Stimulated activated CD8-positive, alpha-beta memory T cell treated with anti-CD3 and anti-CD28 coated beads, Interleukin-15, amount 100 ng/mL, for 48 hours (primary cell): Measurements from ENCODE around the gene SRSF10.
"Not testable (repeated sequence)": the region's sequence is repeated elsewhere in the genome, so short reads cannot be mapped to it uniquely, and the experiment has no call there.

ENCODE experiments used
- DNase-seq, 2 donors: peaks; one replicate each; pipeline ENCODE4 v3.0.0-alpha.2; 2020; ENCODE audit warnings: low read depth in 2 of 2

The SRSF10 gene

DNA sequence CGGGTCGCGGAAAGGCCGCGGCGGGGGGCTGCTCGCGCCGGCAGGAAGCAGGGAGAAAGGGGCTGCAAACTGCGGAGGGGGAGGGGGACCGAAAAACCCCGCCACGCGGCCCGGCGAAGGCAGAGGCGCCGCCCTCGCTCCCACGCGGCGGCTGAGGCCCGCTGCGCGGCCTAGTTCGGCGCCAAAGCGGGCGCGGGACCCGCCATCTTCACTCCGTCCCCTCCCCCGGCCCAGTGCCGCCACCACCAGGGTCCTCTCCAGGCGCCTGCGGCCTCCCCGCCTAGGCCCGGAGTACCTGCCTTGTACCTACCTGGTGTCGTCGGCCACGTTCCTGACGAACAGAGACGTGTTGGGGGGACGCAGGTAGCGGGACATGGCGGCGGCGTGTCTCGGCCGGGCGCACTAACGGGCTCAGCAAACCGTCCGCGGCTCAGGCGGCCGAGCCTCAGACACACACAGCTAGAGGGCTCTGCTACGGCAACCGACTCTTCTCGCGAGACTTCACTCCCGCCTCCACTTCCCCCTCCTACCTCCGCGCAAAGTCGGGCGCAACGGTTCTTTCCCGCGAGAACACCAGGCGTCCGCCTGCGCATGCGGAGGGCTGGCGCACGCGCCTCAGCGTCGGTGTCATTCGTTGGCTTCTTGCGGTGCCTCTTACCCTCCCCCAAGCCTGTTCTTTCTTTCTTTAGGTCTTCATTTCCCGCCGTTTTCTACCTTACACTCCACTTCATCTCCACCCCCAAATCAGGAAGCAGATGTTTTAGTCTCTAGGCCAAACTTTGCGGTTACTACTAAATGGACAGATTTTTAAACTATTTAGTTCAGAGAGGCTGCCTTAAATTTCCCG lies at the start of gene SRSF10:
SRSF10 (minus strand) TSS at position 447 of the 847 bp plus-strand sequence; CDS start at position 375, 72 bp downstream.
- DNase-seq = peak; percentile 97 to 98

GRCh38 chr1:24027838-24028468 lies 47.8 kb upstream of the SRSF10 start:
- no peak for DNase-seq

- DNase-seq = no peak
Measured at GRCh38 chr1:24022581-24023361, 42.6 kb upstream of the SRSF10 start.

- DNase-seq = no peak
Measured at GRCh38 chr1:24021403-24022266, 41.5 kb upstream of the SRSF10 start.

DNA sequence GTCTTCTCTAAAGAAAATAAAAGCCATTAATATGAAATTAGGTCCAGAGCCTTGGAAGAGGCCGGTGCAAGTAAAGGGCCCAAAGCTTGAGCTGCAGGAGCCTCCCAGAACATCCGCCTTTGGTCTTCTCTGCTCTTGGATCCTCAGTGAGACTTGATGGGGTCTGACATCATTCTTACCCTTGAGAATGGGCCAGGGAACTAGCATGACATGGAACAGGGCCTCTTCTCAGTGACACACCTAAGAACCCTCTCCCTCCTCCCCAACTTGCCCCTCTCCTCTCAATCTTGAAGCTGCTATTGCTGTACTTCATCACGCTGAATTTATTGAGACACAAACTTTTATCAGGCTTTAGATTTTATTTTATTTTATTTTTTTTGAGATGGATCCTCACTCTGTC lies 40.3 kb upstream of the SRSF10 start:
- DNase-seq = no peak

DNA sequence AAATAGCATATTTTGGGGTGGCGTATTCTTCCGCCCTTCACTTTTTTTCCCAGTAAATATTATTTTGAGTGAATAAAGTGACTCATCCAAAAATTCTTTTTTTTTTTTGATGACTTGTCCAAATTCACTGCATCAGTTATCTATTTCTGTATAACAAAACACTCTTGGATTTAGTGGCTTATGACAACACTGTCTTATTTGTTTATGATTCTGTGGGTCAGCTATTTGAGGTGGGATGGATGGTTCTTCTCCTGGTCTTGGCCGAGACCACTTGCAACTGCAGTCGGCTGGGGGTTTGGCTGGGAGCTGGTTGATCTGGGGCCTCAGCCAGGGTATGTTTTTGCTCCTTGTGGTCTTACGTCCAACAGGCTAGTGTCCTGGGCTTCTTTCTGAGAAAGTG lies 39.9 kb upstream of the SRSF10 start:
- no peak for DNase-seq

DNA sequence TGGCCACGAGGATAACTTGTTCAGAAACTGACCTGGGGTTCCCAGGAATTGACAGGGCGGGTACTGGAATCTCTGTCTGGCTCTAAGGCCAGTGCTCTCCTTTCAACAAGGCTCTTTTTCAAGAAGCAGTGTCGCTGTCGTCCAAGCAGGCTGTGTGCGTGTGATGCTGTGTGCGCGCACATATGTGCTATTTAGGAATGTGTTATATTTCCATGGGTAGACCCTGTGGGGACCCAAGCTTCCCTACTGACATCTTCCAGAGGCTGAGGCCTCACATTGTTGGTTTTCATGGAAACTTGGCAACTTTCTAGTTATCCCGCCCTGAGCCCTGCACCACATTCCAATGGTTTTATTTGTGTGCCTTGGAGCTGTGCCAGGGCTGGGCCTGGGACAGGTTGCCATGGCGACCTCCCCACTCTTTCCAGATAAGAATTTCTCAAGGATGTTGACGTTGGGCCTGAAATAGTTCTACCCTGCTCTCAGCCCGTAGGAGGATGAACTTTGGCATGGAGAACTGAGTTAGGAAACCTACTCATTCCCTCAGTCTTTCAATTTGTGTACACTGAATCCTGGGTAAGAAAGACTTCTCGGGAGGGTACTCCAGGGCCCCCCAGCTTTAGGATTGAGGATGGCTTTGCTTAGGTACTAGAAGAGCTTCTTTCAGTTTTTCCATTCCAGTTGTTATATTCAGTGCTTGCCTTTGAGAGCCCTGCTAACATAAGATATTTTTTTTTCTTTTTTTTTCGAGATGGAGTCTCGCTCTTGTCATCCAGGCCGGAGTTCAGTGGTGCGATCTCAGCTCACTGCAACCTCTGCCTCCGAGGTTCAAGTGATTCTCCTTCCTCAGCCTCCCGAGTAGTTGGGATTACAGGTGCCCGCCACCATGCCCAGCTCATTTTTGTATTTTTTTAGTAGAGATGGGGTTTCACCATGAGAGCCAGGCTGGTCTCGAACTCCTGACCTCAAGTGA lies 38.8 kb upstream of the SRSF10 start:
- no peak for DNase-seq

GRCh38 chr1:24015221-24016210 lies 35.4 kb upstream of the SRSF10 start:
- DNase-seq = no peak

- not testable (repeated sequence) for DNase-seq
Measured at GRCh38 chr1:24012878-24013277, 32.8 kb upstream of the SRSF10 start.

DNA sequence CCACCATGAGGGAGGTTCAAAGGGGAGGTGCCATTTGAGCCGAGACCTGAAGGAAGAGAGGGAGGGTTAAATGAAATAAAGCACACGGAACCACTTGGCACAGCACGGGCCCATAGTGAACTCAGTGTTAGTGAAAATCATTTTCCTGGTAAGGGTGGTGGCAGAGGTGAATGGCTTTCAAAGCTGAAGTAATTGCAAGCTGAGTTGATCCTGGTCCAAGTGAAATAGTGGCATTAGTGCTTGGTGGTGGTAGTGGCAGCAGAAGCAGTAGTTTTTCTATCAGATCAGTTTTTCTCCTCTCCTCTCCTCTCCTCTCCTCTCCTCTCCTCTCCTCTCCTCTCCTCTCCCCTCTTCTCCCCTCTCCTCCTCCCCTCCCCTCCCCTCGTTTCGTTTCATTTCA lies 30.5 kb upstream of the SRSF10 start:
- DNase-seq = no peak

GRCh38 chr1:24009406-24009805 lies 29.3 kb upstream of the SRSF10 start:
- no peak for DNase-seq

- DNase-seq = not testable (repeated sequence)
Measured at GRCh38 chr1:24008574-24009184, 28.6 kb upstream of the SRSF10 start.

DNA sequence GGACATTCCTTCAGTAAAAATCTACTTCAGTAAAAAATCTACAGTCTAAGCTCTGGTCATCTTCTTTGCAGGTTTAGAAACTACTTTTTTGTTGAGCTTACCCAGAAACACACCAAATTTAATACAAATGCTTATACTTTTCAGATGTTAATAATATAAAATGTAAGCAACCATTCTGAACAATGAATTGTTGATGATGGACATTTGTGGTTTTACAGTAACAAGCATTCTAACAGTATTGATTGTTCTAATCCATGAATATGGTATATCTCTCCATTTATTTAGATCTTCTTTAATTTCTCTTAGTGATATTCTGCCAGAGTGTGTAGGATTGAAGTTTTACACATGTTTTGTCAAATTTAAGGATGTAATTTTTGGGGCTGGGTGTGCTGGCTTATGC lies 27.0 kb upstream of the SRSF10 start:
- no peak for DNase-seq

DNA sequence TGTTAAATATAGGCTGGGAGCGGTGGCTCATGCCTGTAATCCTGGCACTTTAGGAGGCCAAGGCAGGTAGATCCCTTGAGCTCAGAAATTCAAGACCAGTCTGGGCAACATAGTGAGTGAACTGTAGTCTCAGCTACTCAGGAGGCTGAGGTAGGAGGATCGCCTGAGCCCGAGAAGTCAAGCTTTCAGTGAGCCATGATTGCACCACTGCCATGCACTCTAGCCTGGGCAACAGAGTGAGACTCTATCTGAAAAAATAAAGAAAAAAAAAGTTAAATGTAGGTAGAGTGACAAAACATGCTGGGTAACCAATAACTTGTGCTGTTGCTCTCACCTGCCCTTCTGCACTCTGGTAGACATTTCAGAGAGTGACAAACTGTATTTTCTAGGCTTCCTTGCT lies 25.0 kb upstream of the SRSF10 start:
- no peak for DNase-seq

DNA sequence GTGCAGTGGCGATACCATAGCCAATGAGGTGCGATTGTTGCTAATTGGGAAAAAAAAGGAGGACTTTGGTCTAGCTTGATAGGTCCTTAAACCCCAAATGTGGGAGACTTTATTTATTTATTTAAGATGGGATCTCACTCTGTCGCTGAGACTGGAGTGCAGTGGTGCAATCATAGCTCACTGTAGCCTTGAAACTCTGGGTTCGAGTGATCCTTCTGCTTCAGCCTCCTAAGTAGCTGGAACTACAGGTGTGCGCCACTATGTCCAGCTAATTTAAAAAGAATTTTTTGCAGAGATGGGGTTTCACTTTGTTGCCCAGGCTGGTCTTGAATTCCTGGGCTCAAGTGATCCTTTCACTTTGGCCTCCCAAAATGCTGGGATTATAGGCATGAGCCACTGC lies 24.0 kb upstream of the SRSF10 start:
- DNase-seq = no peak

DNA sequence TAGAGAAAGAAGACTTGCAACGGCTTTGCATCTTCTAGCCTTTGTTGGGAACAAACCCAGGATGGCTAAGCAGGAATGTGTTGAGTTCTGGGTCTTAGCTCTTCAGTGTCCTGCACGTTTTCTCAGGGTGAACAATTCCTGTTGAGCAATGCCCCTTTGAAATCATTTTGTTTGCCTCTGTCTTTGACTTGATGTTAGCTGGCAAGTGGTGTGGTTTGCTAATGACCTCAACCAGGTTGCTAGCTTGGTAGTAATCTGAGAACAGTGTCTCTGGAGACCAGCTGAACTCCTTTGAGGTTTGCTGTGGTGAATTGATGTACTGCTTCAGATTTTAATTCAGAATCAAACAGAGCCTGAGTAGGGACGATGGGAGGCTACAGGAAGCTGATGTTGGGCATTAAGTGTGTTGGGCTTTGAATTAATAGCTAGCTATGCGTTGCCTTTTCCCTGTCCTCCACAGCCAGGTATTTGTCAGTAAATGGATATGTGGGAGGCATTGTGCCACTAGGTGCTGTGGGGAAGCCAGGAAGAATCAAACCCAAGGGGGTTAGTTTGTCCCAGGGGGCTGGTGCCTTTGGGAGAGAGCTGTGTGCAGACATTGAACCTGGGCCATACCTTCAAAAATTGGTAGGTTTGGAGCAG lies 23.3 kb upstream of the SRSF10 start:
- no peak for DNase-seq

DNA sequence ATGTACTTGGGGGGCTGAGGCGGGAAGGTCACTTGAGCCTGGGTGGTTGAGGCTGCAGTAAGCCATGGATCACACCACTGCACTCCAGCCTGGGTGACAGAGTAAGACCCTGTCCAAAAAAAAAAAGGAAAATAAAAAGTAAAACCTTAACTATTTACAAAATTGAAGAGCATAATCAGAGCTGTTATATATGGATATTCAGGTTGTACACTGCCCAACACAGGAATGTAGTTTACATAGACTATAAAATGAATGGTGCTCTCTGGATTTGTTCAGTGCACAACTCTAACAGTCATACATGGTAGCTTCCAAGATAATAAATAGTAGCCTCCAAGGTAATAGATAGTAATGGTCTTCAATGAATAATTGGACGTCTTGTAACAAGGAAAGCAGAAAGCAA lies 22.6 kb upstream of the SRSF10 start:
- DNase-seq = no peak

DNA sequence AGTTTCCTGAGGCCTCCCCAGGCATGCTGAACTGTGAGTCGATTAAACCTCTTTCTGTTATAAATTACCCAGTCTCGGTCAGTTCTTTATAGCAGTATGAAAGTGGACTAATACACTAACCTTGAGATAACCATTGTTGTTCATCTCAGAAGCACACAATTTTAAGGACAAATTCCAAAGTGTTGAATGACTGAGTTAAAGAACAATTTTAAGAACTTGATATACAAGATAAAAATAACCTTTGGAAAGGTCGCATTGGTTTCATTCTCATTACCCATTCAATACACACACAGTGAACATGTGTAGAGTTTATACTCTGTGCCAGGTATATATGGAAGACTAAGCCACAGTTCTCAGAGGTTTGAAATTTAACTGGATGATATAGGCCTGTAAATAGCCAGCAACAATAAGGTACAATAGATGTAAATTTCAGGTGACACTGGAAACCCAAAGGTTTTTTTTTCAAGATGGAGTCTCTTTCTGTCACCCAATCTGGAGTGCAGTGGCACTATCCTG lies 19.1 kb upstream of the SRSF10 start:
- no peak for DNase-seq
